Ishikawa (cell line): Measurements from ENCODE around the gene DRGX.

Source experiments
- CEBPB ChIP-seq: IDR thresholded peaks from 2 replicates; pipeline ENCODE4 v1.6.1; 2012
- CREB1 ChIP-seq: IDR thresholded peaks from 2 replicates; pipeline ENCODE4 v1.6.1; 2012; ENCODE audit warnings: low read depth
- EGR1 ChIP-seq: IDR thresholded peaks from 2 replicates; pipeline ENCODE4 v1.6.1; 2012
- EP300 ChIP-seq: IDR thresholded peaks from 2 replicates; pipeline ENCODE4 v1.6.1; 2012; ENCODE audit warnings: borderline replicate concordance
- FOXM1 ChIP-seq: IDR thresholded peaks from 2 replicates; pipeline ENCODE4 v1.6.1; 2012; ENCODE audit warnings: low read depth, borderline replicate concordance
- NFIC ChIP-seq: IDR thresholded peaks from 2 replicates; pipeline ENCODE4 v1.6.1; 2012
- RAD21 ChIP-seq: IDR thresholded peaks from 2 replicates; pipeline ENCODE4 v1.6.1; 2012; ENCODE audit warnings: low read depth
- REST ChIP-seq: IDR thresholded peaks from 2 replicates; pipeline ENCODE4 v1.6.1; 2012; ENCODE audit warnings: low read depth, mild to moderate bottlenecking
- TAF1 ChIP-seq: IDR thresholded peaks from 2 replicates; pipeline ENCODE4 v1.6.1; 2012; ENCODE audit warnings: low read depth, mild to moderate bottlenecking
- TCF12 ChIP-seq: IDR thresholded peaks from 2 replicates; pipeline ENCODE4 v1.6.1; 2012; ENCODE audit warnings: low read depth
- TEAD4 ChIP-seq: IDR thresholded peaks from 2 replicates; pipeline ENCODE4 v1.6.1; 2012
- YY1 ChIP-seq: IDR thresholded peaks from 2 replicates; pipeline ENCODE4 v1.6.1; 2012; ENCODE audit warnings: low read depth
- ZBTB7A ChIP-seq: IDR thresholded peaks from 2 replicates; pipeline ENCODE4 v1.6.1; 2012; ENCODE audit warnings: low read depth
- TF ChIP-seq, protein P1 (sequence below): IDR thresholded peaks from 2 replicates; pipeline ENCODE4 v1.6.1; 2012
- TF ChIP-seq, protein P2 (sequence below): IDR thresholded peaks from 2 replicates; pipeline ENCODE4 v1.6.1; 2012

DRGX gene

GRCh38 chr10:49419005-49419404 lies 23.1 kb upstream of the DRGX start:
- TF ChIP-seq RAD21, result no peak
- no peak for TF ChIP-seq REST
- peak; percentile 95 for TF ChIP-seq TEAD4
- TF ChIP-seq CEBPB, result no peak; the same call in 1 of the 2 replicates
- TF ChIP-seq ZBTB7A, result no peak
- TF ChIP-seq FOXM1, result no peak
- peak; percentile 37; the same call in 1 of the 2 replicates for TF ChIP-seq NFIC
- TF ChIP-seq, protein P1, sequence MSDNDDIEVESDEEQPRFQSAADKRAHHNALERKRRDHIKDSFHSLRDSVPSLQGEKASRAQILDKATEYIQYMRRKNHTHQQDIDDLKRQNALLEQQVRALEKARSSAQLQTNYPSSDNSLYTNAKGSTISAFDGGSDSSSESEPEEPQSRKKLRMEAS, result peak; percentile 59; the same call in 1 of the 2 replicates
- TF ChIP-seq CREB1, result no peak
- 0 out of 2 replicates have a peak, but pooled peaks have one; percentile 25 for TF ChIP-seq YY1
- no peak for TF ChIP-seq EGR1
- TF ChIP-seq, protein P2, sequence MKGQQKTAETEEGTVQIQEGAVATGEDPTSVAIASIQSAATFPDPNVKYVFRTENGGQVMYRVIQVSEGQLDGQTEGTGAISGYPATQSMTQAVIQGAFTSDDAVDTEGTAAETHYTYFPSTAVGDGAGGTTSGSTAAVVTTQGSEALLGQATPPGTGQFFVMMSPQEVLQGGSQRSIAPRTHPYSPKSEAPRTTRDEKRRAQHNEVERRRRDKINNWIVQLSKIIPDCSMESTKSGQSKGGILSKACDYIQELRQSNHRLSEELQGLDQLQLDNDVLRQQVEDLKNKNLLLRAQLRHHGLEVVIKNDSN, result no peak
- TF ChIP-seq TCF12, result peak; percentile 68; the same call in 1 of the 2 replicates
- TF ChIP-seq EP300, result peak; percentile 57; the same call in 1 of the 2 replicates
- TF ChIP-seq TAF1, result no peak

GRCh38 chr10:49418328-49418727 lies 22.4 kb upstream of the DRGX start:
- TF ChIP-seq TAF1, result no peak
- peak; percentile 49 for TF ChIP-seq RAD21

- TF ChIP-seq CEBPB, result no peak
- TF ChIP-seq TCF12, result no peak
- TF ChIP-seq YY1, result no peak
- no peak for TF ChIP-seq TAF1
- no peak for TF ChIP-seq EP300
- TF ChIP-seq TEAD4, result no peak
- no peak for TF ChIP-seq NFIC
- TF ChIP-seq, protein P1, result no peak
- TF ChIP-seq ZBTB7A, result no peak
- TF ChIP-seq, protein P2, result no peak
- TF ChIP-seq REST, result no peak
- TF ChIP-seq RAD21, result no peak
- no peak for TF ChIP-seq CREB1
These were observed 22.1 kb upstream of the DRGX start for GRCh38 chr10:49418053-49418326.

GRCh38 chr10:49417311-49418052 lies 21.6 kb upstream of the DRGX start:
- TF ChIP-seq TAF1 (no peak), REST (no peak), RAD21 (no peak), NFIC (no peak), EGR1 (no peak), EP300 (no peak), ZBTB7A (no peak), CEBPB (no peak), FOXM1 (no peak), CREB1 (no peak), TEAD4 (no peak), YY1 (no peak), TCF12 (no peak)
- TF ChIP-seq, protein P1, result no peak
- TF ChIP-seq, protein P2, result no peak
